DMS 273 treated with DMSO at 0.1 percent for 48 hours (cell line): ENCODE results near the gene DENND6A.
A peak's percentile ranks its signal among the peaks of the same experiment; 100 is the strongest.
"Not testable (repeated sequence)": the region's sequence is repeated elsewhere in the genome, so short reads cannot be mapped to it uniquely, and the experiment has no call there.

Experiments used
- DNase-seq: peaks from one replicate; lab custom pipeline; 2025; lab: John Stamatoyannopoulos, UW

Gene DENND6A

GRCh38 chr3:57637391-57637790 is 55.5 kb downstream of the DENND6A start:
- DNase-seq, result no peak

- DNase-seq, result not testable (repeated sequence)
Observed at GRCh38 chr3:57634259-57634658, 58.6 kb downstream of the DENND6A start.

DNA sequence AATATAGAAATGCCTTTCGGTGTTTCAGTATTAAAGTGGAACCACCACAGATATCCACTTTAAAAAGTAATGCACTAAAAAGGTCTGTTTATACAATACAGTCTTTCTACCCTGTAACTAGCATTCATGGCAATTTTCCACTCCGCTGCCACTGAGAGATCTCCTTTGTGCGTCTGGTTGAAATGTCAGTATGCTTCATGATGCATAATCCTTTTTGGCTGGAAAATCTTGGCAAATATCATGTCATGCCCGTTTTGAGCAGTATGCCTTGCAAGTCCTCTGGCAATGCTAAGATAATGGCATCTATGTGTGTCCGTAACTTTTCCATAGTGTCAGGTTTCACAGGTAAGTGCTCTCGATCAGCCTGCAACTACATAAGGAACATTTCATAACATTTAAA is 64.9 kb downstream of the DENND6A start:
- DNase-seq, result no peak

GRCh38 chr3:57624801-57625200 is 68.1 kb downstream of the DENND6A start:
- DNase-seq, result no peak

DNA sequence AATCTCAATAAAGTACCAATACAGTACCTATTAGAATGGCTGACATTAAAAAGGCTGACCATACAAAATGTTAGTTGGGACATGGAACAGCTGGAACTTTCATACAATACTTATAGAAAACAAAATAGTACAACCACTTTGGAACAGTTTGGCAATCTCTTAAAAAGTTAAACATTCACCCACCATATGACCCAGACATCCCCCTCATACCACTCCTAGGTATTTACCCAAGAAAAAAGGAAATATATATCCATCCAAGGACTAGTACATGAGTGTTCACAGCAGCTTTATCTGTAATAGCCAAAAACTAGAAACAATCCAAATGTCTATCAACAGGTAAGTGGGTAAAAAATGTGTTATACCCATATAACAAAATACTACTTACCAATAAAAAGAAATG is 70.5 kb downstream of the DENND6A start:
- DNase-seq, result no peak

GRCh38 chr3:57617739-57618138 is 75.1 kb downstream of the DENND6A start:
- no peak for DNase-seq

- DNase-seq, result no peak
Observed at GRCh38 chr3:57616233-57616632, 76.6 kb downstream of the DENND6A start.

DNA sequence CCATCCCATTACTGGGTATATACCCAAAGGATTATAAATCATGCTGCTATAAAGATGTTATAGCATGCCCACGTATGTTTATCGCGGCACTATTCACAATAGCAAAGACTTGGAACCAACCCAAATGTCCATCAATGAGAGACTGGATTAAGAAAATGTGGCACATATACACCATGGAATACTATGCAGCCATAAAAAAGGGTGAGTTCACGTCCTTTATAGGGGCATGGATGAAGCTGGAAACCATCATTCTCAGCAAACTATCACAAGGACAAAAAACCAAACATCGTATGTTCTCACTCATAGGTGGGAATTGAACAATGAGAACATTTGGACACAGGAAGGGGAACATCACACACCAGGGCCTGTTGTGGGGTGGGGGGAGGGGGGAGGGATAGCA is 81.0 kb downstream of the DENND6A start:
- not testable (repeated sequence) for DNase-seq

GRCh38 chr3:57605683-57606082 is 87.2 kb downstream of the DENND6A start:
- no peak for DNase-seq

DNA sequence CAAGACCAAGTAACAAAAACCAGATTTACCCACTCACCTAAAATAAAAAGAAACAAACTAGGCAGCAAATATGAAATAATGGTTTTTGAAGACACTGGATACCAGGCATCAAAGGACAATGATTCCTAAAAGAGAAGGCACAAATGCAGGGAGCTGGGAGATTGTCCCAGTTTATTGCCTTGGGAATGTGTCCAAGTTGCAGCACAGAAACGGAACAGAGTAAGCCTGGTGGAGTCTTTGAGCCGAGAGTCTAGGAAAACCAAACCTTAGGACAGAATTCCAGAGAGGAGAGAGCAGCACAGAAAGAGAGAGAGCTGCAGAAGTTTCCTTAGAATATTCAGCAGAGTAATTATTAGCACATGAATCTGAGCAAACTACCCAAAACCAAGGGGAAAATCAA is 87.9 kb downstream of the DENND6A start:
- no peak for DNase-seq

GRCh38 chr3:57600195-57600594 is 92.7 kb downstream of the DENND6A start:
- DNase-seq, result no peak

- no peak for DNase-seq
Observed at GRCh38 chr3:57598765-57599360, 94.0 kb downstream of the DENND6A start.

DNA sequence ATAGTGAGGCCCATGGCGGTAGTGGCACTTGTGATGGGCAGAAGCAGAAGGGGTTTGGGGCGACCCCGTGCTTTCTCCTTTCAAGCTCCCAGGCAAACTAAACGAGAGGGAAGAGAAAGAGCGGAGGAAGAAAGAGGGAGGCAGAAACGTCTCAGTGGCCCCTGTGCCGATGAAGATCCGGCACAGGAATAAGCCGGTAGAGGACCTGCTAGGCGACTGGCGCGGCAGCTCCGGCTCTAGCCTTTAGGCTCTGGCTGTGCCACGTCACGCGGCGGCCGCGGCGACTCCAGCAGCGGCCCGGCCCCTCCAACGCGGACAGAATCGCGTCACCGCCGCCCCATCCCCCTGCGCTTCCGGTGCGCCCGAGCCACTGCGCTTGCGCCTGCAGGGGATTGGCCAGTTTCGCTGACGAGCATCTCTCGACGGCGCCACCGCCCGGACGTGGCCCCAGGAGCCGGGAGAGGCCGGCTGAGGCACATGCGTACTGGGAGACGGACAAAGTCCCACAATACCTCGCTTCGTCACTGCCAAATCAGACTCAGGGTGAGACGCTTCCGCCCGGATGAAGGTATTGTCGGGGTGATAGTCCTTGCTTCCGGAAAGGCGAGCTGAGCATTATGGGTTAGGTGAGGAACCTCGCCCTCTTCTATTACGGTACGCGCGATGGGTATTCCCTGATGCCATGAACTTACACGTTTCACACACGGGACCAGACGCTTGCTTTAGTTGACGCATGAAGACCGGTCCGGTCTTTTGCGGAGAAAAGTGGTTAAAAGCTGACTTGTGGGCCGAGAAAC is 95.6 kb downstream of the DENND6A start, which contains the start of gene ARF4:
Gene ARF4 (minus strand): TSS at position 218 of the 797 bp plus-strand sequence. CDS start 204 bp downstream, at position 14.
- peak; percentile 95 for DNase-seq

DNA sequence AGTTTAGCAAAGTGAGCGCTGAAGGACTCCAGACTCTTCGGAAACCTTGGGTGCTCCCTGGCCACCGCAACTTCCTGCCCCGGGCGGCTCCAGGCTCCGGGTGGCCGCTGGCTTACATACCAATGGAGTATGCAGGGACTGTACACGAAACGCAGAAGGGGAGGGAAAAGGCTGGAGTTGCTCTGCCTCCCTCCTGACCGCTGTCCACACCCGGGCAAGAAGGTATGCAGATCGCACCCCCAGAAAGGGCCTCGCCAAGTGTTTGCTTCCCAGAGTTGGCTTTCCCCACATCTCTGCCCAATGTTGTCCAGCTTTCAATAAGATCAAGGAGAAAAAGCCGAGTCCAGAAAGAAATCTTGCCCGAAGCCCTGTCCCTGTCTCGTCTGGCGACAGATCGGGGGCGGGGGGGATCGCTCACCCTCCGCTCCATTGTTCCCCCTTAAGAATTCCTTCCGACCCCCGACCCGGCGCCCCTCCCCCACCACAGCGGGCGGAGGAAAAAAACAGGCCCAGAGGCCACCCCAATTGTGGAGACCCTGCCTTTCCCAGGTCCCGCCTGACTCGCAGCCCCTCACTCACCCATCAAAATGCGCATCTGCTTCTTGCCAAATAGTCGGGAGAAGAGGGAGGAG is 96.3 kb downstream of the DENND6A start:
- no peak for DNase-seq

DNA sequence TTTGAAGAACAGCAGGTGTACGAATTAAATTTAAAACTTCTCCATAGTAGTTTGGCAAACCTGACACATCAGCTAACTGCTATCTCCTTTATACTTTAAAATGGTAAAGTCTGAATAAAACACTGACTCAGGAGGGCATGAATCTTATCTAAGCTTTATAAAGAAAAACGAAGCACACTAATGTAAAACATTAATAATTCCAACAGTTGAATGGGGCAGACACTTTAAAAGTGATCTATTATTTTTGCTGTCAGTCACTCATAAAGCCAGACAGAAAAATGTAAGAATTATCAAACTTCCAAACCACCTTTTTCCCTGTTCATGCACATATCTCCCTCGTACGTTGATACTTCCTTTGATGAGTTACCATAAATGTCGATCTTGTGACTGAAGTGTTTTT is 98.3 kb downstream of the DENND6A start:
- no peak for DNase-seq

DNA sequence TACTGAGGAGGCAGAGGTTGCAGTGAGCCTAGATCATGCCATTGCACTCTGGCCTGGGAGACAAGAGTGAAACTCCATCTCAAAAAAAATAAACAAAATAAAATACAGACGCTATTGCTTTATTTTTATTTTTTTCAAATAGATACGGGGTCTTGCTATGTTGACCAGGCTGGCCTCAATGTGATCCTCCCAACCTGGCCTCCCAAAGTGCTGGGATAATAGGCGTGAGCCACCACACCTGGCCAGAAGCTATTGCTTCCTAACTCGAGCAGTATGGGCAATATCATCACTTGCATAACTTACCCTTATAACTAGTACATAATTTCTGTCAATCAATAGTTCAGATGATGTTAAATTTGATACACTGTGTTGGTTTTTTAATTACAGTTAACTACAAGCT is 98.7 kb downstream of the DENND6A start:
- no peak for DNase-seq

- DNase-seq, result no peak
Observed at GRCh38 chr3:57592306-57592705, 100.6 kb downstream of the DENND6A start.

DNA sequence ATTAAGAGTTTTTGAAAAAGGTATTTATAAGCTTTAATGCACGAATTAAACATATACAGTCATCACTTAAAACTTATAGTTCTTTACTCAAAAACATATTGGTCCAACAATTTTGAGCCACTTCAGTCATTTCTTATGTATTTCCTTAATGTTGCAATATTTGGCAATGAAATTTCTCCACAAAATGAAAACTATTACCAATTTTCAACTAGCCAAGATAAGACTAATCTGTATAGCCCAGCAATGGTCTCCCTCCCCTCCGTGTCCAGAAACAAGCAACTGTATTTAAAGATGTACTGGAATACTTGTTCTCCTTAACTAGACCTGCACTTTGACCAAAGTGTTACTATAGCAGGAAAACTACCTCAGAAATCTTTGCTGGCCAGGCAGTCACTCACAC is 105.0 kb downstream of the DENND6A start:
- DNase-seq, result no peak

DNA sequence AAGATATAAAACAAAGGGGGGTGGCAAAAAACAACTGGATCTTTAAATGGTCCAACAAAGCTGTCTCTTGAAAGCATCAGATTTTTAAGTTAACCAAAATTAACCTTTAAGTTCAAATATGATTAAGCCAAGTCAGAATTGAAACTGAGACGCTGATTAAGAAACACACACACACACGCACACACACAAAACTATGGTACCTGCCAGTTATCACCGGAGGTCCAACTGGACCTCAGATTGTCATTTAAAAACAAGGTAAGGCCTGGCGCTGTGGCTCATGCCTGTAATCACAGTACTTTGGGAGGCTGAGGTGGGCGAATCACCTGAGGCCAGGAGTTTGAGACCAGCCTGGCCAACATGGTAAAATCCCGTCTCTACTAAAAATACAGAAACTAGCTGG is 106.1 kb downstream of the DENND6A start:
- DNase-seq, result no peak

GRCh38 chr3:57583544-57583943 is 109.3 kb downstream of the DENND6A start:
- no peak for DNase-seq

- no peak for DNase-seq
Observed at GRCh38 chr3:57582474-57583168, 110.3 kb downstream of the DENND6A start.

DNA sequence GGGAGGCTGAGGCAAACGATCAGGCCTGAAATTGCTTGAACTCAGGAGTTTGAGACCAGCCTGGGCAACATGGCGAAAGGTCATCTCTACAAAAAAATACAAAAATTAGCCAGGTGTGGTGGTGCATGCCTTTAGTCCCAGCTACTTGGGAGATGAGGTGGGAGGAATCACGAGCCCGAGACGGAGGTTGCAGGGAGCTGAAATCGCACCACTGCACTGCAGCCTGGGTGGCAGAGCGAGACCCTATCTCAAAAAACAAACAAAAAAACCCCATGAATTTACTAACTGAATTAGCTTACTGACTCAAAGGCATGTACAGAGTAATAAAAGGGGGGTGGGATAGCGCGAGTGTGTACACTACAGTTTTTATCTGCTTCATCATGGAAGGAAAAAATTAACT is 115.1 kb downstream of the DENND6A start:
- no peak for DNase-seq
